ENCODE measurements around the gene SETD5.

SETD5 gene, protein sequence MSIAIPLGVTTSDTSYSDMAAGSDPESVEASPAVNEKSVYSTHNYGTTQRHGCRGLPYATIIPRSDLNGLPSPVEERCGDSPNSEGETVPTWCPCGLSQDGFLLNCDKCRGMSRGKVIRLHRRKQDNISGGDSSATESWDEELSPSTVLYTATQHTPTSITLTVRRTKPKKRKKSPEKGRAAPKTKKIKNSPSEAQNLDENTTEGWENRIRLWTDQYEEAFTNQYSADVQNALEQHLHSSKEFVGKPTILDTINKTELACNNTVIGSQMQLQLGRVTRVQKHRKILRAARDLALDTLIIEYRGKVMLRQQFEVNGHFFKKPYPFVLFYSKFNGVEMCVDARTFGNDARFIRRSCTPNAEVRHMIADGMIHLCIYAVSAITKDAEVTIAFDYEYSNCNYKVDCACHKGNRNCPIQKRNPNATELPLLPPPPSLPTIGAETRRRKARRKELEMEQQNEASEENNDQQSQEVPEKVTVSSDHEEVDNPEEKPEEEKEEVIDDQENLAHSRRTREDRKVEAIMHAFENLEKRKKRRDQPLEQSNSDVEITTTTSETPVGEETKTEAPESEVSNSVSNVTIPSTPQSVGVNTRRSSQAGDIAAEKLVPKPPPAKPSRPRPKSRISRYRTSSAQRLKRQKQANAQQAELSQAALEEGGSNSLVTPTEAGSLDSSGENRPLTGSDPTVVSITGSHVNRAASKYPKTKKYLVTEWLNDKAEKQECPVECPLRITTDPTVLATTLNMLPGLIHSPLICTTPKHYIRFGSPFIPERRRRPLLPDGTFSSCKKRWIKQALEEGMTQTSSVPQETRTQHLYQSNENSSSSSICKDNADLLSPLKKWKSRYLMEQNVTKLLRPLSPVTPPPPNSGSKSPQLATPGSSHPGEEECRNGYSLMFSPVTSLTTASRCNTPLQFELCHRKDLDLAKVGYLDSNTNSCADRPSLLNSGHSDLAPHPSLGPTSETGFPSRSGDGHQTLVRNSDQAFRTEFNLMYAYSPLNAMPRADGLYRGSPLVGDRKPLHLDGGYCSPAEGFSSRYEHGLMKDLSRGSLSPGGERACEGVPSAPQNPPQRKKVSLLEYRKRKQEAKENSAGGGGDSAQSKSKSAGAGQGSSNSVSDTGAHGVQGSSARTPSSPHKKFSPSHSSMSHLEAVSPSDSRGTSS (N-terminal part only)

DNA sequence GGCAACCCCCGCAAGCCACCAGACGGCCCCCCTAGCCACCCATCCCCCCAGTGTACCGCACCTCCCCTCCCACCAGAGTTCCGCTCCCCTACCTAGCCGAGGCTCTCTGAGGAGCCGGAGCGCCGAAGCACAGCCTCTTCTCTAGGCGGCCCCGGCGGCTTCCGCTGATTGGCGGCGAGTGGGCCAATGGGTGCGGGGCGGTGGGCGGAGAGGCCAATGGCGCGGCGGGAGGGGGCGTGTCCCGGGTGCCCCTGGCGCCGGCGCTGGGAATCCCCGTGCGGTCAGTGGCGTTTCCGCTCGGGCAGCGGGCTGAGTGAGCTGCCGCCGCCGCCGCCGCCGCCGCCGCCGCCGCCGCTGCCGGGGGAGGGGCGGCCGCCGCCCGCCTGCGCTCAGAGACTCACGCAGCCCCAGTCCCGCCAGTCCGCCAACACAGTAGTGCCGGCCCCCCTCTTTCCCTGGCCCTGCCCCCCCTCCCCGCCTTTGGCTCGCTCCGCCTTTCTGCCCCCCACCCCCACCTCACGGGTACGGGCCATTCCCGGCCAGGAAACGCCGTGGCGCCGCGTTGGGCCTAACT is at the start of gene SETD5:
TSS of gene SETD5 (plus strand) at position 284 of the 574 bp plus-strand sequence. CDS start 31,324 bp downstream, outside the sequence.
- peak; percentile 99 for DNase-seq (ENCODE audit: low read depth in 4 of 4, low spot score in 1 of 4)

DNA sequence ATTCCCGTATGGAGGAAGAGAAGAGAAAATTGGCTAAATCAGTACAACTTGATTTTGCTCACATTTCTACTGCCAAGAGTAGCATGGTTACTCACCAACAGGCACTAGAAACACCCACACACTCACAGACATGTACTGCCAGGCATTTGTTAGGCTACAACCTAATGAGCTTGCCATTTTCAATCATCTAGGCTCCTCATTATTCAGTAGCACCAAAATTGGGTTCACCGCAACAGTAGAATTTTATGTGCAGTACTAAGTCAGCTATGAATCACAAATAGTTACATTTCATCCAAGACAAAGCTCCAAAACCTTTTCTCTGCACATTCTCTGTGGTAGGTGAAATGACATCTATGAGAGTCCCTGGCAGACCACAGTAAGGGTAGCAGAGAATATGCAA is 49.5 kb upstream of the SETD5 start:
- DNase-seq (ENCODE audit: low read depth in 4 of 4, low spot score in 1 of 4): no peak

DNA sequence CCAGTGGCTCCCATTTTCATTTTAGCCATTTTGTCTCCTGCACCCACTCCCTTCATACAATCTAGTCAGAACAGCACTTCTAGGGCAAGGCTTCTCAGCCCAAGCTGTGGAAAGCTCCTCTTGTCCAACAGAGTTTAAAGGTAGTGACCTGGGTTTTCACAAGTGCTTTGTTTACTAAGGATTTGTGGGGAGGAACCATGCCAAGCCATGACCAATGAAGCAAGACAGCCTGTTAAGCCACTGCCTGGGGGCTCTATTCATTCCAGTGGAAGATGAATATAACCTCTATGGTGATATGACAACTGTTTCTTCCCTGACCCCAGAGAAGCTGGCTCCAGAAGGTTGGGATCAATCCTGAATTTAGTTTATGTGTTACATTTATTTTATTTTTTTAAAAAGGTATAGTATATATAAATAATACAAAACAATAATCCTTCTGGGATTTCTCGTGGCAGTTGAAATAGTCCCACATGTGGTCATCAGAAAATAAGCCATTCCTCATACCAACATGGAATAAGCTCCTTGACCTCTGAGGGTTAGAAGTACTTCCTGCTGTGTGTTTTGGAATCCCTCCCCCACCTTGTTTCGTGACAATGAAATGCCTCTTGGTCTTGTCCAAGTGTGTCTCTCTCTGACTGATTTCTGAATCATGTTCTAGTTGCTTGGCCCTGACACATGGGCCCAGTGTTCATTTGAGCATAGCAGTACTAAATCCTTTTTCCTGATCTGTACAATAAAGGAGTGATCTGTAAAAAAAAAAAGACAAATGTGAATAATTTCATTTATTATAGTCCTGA is 47.9 kb upstream of the SETD5 start:
- DNase-seq (ENCODE audit: low read depth in 4 of 4, low spot score in 1 of 4): no peak

DNA sequence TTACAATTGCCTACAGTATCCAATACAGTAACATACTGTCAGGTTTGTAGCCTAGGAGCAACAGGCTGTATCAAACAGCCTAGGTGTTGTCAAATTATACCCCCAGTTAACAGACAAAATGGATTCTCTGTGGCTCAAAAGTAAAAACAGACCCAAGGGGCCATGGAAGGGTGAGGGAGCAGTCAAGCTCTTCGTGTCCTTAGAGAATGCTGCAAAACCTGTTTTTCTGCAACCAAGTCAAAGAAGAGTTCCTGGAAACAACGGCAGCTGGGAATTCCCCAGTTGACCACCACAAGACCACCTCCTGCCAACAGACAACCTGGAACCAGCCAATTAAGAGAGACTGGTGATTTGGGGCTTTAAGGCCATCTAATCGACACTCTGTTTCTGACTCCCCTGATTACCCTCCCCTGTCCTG is 45.7 kb upstream of the SETD5 start:
- DNase-seq (ENCODE audit: low read depth in 4 of 4, low spot score in 1 of 4): no peak

DNA sequence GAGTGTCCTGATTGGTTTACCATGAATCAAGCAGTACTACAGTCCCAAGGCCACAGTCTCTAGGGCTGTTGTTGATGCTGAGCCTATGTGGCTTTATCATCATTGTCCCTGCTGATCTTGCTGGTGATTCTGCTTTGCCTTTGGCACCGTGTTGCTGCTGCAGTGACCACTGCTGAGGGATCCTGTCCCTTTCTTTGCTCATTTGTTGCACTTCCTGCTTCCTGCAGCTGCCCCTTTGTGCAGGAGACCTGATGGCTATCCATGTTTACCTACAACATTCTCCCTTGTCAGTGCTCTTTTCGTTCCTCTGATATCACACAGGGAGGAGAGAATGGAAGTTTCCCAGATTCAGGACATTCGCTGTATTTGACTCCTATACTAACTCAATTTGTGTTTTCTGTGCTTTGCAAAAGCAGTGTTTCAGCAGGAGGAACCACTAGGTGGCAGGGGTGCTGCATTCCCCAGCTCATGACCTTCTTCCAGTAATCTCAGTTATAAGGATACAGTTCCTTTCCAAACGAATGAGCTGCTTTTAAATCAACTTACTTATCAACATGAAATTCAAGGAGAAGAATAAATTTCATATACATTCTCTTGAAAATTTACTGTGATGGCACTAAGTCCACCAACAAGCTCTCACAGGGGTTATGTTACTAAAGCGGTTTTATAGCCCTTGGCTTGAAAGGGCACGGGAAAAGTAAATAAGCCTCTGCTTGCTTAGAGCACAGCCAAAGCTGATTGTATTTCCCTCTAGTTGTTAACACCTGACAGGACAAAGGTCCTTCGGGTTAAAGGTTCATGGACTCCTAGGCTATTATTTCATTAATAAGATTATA is 44.3 kb upstream of the SETD5 start:
- DNase-seq (ENCODE audit: low read depth in 4 of 4, low spot score in 1 of 4): peak in 1 of 4 experiments; percentile 30

DNA sequence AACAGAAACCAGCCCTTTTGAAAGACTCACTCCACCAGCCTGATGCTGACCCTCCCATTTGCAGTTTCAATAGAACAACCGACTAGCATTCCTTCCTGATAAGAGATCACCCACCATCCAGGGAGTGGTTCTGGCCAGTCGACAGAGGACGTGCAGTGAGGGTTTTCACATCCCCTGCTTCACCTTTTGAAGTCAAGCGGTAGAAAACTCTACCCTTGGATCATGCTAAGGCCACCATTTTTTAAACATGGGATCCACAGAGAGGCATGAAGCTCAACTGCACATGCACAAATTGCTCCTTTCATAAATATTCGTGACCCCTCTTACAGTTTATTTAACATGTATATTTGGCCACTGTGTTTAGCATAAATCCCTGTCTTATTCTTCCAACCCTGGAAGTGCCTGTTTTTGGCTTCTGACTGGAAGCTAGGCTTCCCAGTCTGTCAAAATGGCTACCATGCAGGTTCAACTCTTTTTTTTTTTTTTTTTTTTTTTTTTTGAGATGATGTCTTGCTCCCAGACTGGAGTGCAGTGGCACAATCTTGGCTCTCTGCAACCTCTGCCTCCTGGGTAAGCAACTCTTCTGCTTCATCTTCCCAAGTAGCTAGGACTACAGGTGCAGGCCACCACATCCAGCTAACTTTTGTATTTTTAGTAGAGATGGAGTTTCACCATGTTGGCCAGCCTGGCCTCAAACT is 35.6 kb upstream of the SETD5 start:
- DNase-seq (ENCODE audit: low read depth in 4 of 4, low spot score in 1 of 4): no peak

DNA sequence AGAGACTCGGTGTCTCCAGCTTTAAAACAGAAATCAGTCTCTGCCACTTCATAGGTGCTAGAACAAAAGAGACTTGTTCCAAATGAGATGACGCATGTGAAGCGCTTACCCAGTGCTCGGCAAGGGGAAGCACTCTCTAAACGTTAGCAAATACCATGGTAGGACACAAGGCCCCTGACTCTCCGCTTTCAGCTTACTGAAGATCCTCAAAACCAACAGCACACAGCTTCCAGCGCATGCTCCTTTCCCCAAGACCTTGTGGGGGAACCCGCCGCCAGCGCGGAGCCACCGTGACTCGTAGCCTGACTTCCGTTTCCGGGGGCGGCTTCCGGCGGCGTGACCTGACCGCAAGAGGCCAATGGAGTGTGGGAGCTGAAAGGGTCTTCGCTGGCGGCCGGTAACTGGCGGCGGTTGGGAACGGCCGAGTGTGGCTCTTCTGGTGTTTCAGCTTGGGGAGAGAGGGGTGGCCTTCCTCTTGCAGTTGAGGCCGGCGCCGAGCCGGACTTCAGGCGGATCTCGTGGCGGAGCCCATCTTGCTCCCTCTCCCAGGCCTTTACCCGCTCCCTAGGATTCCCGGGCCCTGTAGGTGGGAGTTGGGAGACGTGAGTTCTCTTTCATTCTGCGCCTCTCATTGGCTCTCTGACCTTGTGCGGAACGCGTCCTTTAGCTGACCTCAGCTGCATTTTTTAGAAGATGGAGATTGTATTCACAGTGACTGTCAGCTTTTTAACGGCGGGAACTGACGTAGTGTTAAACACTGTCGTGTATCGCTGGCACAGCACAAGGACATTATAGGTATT is 34.5 kb upstream of the SETD5 start, which contains the start of gene THUMPD3:
TSS of gene THUMPD3 (plus strand) at position 324 of the 800 bp plus-strand sequence. CDS start 2,015 bp downstream, outside the sequence.
- DNase-seq (ENCODE audit: low read depth in 4 of 4, low spot score in 1 of 4): peak; percentile 84 to 91 (median 87)

DNA sequence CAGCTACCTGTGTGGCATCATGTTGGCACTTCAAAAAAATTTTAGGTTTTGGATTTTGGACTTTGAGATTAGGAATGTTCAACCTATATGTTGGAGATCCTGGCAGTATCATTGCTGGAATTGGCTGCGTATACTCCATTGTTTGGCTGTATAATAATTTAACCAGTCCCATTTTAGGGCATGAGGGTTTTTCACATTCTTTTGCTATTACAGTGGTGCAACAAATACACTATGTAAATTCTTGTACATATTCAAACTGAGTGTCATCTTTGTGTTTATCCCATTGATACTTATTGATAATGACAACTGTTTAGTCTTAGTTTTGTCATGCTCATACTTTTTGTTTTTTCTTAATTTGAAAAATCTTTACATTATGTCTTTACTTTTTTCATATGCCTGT is 27.9 kb upstream of the SETD5 start:
- no peak for DNase-seq (ENCODE audit: low read depth in 4 of 4, low spot score in 1 of 4)

DNA sequence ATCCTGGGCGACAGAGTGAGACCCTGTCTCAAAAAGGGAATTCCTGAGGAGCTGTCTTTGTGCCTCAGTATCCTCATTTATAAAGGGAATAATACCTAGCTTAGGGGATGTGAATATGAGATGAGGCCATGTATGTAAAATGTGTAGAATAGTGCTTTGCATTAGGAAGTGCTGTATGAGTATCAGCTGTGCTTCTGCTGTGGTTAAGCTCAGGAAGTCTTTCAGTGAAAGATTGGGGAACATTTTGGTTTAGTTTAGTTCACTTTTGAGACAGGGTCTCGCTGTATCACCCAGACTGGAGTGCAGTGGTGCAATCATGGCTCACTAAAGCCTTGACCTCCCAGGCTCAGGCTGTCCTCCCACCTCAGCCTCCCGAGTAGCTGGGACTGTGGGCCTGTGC is 23.9 kb upstream of the SETD5 start:
- no peak for DNase-seq (ENCODE audit: low read depth in 4 of 4, low spot score in 1 of 4)

DNA sequence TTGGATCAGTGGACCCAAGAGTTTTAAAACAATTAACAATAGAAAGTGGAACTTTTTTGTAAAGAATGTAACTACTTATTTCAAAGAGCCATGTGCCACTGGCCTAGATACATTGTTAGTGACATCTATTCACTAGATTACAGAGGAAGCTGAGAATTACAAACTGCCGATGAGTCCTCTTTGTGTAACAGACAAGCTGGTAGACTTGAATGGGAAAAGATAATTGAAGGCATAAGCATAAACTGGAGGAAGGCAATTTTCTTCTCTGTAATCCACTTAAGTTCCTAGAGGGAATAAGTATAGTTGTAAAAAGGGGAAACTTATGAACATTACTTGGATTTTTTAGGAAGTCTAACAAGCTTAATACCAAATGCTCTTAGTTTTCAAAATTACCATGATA is 19.4 kb upstream of the SETD5 start:
- no peak for DNase-seq (ENCODE audit: low read depth in 4 of 4, low spot score in 1 of 4)

DNA sequence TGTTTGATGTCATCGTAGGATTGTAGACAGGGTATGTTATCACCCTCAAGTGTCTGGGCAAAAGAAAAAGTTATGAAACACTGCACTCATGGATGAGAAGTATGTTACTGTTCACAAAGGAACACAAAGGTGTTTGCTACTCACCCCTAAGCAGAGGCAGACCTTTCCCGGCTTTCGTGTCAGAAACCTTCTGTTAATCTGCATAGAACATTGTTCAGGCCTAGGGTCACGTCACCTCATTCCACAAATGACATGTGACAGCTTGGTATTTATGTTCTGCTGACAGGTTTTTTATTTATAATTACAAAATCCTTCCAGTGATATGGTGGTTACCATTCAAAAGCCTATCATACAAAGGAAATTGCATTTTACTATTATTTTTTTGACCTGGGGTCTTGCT is 18.1 kb upstream of the SETD5 start:
- no peak for DNase-seq (ENCODE audit: low read depth in 4 of 4, low spot score in 1 of 4)

DNA sequence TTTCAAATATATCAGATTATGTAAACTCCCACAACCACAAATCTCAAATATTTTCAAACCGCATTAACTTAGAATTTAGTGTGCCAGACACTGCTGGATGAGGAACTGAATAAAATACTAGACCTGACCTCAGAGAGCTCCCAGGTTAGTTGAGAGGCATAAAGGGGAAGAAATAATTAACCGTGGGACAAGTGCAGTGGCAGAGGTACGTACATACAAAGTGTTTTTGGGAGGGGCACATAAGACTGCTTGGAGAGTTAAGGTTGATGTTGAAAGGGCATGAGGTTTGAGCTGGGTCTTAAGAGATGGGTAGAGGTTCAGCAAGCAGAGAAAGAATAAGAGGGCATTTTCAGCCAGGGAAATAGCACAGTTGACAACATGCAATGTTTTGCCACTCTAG is 17.4 kb upstream of the SETD5 start:
- no peak for DNase-seq (ENCODE audit: low read depth in 4 of 4, low spot score in 1 of 4)

DNA sequence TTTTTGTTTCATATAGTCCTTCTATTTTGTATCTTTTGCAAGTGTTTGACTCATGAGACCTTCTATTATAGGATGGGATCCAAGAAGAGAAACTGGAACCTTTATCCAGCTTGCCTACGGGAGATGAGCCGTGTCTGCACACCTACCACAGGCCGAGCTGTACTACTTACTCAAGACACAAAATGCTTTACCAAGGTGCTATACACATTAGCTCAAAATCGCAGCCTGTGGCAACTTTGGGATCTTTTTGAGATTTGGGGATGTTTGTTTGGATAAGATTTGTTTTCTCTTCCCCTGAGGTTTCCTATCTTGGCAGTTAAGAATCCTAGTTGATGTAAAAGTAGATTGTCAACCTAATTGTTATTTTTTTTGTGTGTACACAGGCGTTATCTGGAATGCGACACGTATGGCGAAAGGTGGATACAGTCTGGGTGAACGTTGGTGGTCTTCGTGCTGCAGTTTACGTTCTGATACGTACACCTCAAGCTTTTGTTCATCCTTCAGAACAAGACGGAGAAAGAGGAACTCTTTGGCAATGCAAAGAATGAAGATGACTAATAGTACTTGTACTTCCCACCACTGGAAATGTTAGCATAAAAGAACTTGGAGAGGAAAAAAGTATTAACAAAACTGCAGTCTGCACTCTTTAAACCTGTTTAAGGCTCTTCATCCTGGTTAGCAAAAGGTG is 13.1 kb upstream of the SETD5 start:
- DNase-seq (ENCODE audit: low read depth in 4 of 4, low spot score in 1 of 4): no peak

DNA sequence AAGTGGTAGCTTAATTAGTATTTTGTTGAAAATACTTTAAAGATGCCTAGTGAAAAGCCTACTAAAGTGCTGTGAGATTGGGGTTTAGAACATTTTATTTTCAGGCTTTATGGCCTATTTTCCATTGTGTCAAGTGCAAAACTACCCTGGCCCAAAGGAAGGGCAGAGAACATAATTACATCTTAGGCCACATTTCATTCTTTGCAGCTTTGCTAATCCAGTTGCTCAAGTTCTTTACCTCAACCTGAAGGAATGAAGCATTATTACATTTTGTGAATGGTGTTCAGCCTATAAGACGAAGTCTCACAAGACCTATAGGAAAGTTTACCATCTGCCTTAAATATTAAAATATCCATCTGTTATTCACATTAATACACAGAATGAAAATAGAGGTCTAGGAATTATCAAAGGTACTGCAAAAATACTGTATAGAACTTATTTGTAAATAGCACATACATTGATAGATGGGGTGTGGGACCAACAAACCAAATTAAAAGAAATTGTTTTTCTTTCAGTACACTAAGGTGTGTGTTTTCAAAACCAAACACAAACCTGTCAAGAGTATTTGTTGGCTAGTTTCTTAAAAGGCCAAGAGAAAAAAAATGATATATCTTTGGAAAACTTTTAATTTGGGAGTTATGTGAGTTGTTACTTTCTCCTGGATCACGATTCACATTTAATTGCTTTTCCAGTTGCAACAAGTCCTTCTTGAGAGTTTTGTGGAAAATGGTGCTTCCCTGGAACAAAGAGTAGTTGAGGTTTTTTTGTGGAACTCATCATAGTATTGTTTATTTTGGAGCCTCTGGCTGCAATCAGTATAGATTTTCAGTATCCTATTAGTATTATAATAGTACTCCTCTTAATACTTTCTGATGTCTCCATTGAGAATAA is 12.0 kb upstream of the SETD5 start:
- no peak for DNase-seq (ENCODE audit: low read depth in 4 of 4, low spot score in 1 of 4)

DNA sequence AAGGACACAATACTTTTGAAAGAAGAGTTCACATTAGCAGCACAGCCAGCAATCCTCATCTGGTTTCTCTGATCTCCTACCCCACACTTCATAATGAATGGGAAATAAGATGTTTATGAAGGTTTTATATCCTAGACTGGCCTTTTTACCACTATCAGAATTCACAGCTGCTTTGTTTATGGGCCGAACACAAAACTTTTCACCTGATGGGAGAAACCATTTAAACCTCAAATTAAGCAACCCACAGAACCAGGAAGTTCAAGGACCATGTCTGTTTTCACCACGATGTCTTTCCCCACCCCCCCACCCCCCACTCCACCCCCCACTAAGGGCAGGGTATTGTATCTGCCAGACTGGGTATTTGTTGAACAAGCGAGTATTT is 11.3 kb upstream of the SETD5 start:
- no peak for DNase-seq (ENCODE audit: low read depth in 4 of 4, low spot score in 1 of 4)
